PFSK-1 (cell line): Measurements from ENCODE around the gene TFAM.

Source experiments
- FOXP2 ChIP-seq: optimal IDR thresholded peaks from 2 replicates; pipeline ENCODE3; 2011; ENCODE audit warnings: borderline replicate concordance, control low read depth, inconsistent platforms; ENCODE audit not compliant: insufficient read depth; ENCODE audit errors: extremely low read length, extremely low read depth
- POLR2AphosphoS5 ChIP-seq: IDR thresholded peaks from 2 replicates; pipeline ENCODE4 v1.6.1; 2012; ENCODE audit warnings: low read depth, mild to moderate bottlenecking, control low read depth, low read length, moderate library complexity
- REST ChIP-seq, 2 experiments: IDR thresholded peaks; 2 replicates each; pipeline versions ENCODE4 v1.6.1 to v1.8.0; 2011 to 2012; ENCODE audit warnings: low read depth in 2 of 2, low read length in 2 of 2, control low read depth in 1 of 2, inconsistent platforms in 1 of 2, mild to moderate bottlenecking in 1 of 2, moderate library complexity in 1 of 2; ENCODE audit not compliant: insufficient read depth in 1 of 2
- SIN3A ChIP-seq: IDR thresholded peaks from 2 replicates; pipeline ENCODE4 v1.6.1; 2012; ENCODE audit warnings: mild to moderate bottlenecking, low read length, moderate library complexity, borderline replicate concordance; ENCODE audit not compliant: insufficient read depth
- TAF1 ChIP-seq: IDR thresholded peaks from 2 replicates; pipeline ENCODE4 v1.6.1; 2012; ENCODE audit warnings: low read length, control low read depth, borderline replicate concordance; ENCODE audit not compliant: insufficient read depth

GRCh38 chr10:58389024-58389423, 3.8 kb downstream of the TFAM start:
- no peak for TF ChIP-seq REST (IDR thresholded peaks at IDR 0.05; ENCODE audit: insufficient read depth in 1 of 2, low read depth in 2 of 2, low read length in 2 of 2)
- TF ChIP-seq TAF1 = no peak
- no peak for TF ChIP-seq POLR2AphosphoS5
- no peak for TF ChIP-seq SIN3A
- no peak for TF ChIP-seq FOXP2
